HL-60 (cell line): ENCODE measurements around the gene TNPO3.
A peak's percentile ranks its signal among the peaks of the same experiment; 100 is the strongest.

Source experiments
- DNase-seq, 2 experiments: peaks; one replicate each; pipeline ENCODE4 v3.0.0-alpha.2; 2010 to 2020; ENCODE audit warnings: low read depth in 1 of 2, low spot score in 1 of 2
- H3K27ac ChIP-seq: fragments of 250-450 bp; sonication (Bioruptor Pico); replicated peaks from 2 replicates; pipeline ENCODE4 v1.5.1; 2020; ENCODE audit warnings: mild to moderate bottlenecking, moderate library complexity
- H3K27me3 ChIP-seq: fragments of 250-450 bp; sonication (Bioruptor Pico); 2 replicates; pipeline ENCODE4 v1.5.1; 2021; ENCODE audit warnings: mild to moderate bottlenecking, moderate library complexity; ENCODE audit not compliant: insufficient read depth, poor library complexity, severe bottlenecking
- H3K4me3 ChIP-seq: replicated peaks from 2 replicates; pipeline ENCODE4 v1.5.1; 2011; ENCODE audit warnings: mild to moderate bottlenecking, control low read depth, low read length; ENCODE audit not compliant: insufficient read depth
- CTCF ChIP-seq: IDR thresholded peaks from one replicate; pipeline ENCODE4 v1.5.1; 2011; ENCODE audit warnings: low read length, control low read depth, inconsistent platforms; ENCODE audit not compliant: insufficient read depth
- GABPA ChIP-seq: IDR thresholded peaks from 2 replicates; pipeline ENCODE4 v1.6.1; 2012; ENCODE audit warnings: low read depth
- POLR2AphosphoS5 ChIP-seq: IDR thresholded peaks from 2 replicates; pipeline ENCODE4 v1.6.1; 2012; ENCODE audit warnings: low read depth
- SPI1 ChIP-seq: IDR thresholded peaks from 2 replicates; pipeline ENCODE4 v1.6.1; 2012; ENCODE audit warnings: low read depth, mild to moderate bottlenecking, borderline replicate concordance
- TF ChIP-seq, protein P1 (sequence below): IDR thresholded peaks from 2 replicates; pipeline ENCODE4 v1.6.1; 2012; ENCODE audit warnings: low read depth; ENCODE audit not compliant: insufficient replicate concordance

TNPO3 gene

GRCh38 chr7:129078455-129078854 lies 23.5 kb upstream of the TNPO3 start:
- Histone ChIP-seq H3K27me3 (no peaks in the 10 kb centered on the region), H3K4me3 (no peak overlapping the region), H3K27ac (no peak overlapping the region)
- no peak for DNase-seq
- no peak for TF ChIP-seq CTCF
- no peak for TF ChIP-seq POLR2AphosphoS5
- no peak for TF ChIP-seq SPI1
- TF ChIP-seq, protein P1, sequence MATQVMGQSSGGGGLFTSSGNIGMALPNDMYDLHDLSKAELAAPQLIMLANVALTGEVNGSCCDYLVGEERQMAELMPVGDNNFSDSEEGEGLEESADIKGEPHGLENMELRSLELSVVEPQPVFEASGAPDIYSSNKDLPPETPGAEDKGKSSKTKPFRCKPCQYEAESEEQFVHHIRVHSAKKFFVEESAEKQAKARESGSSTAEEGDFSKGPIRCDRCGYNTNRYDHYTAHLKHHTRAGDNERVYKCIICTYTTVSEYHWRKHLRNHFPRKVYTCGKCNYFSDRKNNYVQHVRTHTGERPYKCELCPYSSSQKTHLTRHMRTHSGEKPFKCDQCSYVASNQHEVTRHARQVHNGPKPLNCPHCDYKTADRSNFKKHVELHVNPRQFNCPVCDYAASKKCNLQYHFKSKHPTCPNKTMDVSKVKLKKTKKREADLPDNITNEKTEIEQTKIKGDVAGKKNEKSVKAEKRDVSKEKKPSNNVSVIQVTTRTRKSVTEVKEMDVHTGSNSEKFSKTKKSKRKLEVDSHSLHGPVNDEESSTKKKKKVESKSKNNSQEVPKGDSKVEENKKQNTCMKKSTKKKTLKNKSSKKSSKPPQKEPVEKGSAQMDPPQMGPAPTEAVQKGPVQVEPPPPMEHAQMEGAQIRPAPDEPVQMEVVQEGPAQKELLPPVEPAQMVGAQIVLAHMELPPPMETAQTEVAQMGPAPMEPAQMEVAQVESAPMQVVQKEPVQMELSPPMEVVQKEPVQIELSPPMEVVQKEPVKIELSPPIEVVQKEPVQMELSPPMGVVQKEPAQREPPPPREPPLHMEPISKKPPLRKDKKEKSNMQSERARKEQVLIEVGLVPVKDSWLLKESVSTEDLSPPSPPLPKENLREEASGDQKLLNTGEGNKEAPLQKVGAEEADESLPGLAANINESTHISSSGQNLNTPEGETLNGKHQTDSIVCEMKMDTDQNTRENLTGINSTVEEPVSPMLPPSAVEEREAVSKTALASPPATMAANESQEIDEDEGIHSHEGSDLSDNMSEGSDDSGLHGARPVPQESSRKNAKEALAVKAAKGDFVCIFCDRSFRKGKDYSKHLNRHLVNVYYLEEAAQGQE, result no peak
- no peak for TF ChIP-seq GABPA

- DNase-seq, result no peak
These were observed 22.0 kb upstream of the TNPO3 start for GRCh38 chr7:129076886-129077285.

GRCh38 chr7:129074994-129075393 lies 20.1 kb upstream of the TNPO3 start:
- DNase-seq, result no peak
- H3K4me3 ChIP-seq, result no peak overlapping the region
- no peaks in the 10 kb centered on the region for H3K27me3 ChIP-seq
- TF ChIP-seq GABPA (no peak), POLR2AphosphoS5 (no peak), SPI1 (no peak), CTCF (no peak)
- TF ChIP-seq, protein P1, result no peak
- H3K27ac ChIP-seq, result 0 out of 2 replicates have a peak overlapping the region, but pooled peaks have one; percentile 91

More at GRCh38 chr7:129076886-129077285, 22.0 kb upstream of the TNPO3 start:
- Histone ChIP-seq H3K27ac (no peak overlapping the region), H3K4me3 (no peak overlapping the region), H3K27me3 (no peaks in the 10 kb centered on the region)
- TF ChIP-seq, protein P1, result no peak
- TF ChIP-seq POLR2AphosphoS5, result no peak
- no peak for TF ChIP-seq SPI1
- TF ChIP-seq GABPA, result no peak
- TF ChIP-seq CTCF, result no peak
